ENCODE results near the gene TCN2. TPM values are rescaled to one million over a fixed set of nuclear protein-coding genes. Genes with fewer than 3 reads are reported as not detected.

Gene TCN2
- total RNA-seq, 1 experiment from 2014 or later: 2.2 TPM

- Histone ChIP-seq H4K20me1 (ENCODE audit: insufficient read depth) (no peaks in the 10 kb centered on the region), H3K4me1 (ENCODE audit: control insufficient read depth in 1 of 2, insufficient read depth in 2 of 2, low read length in 2 of 2) (peaks cover 0 to 2% of the 10 kb centered on the region in 2 experiments; a peak in 1 of 4 replicates), H2AFZ (ENCODE audit: low read depth, low read length, poor library complexity, severe bottlenecking) (no peak overlapping the region), H3K4me3 (replicated peaks in 1 of 2; ENCODE audit: low read depth in 1 of 2, low read length in 2 of 2) (no peak overlapping the region), H3K27me3 (ENCODE audit: insufficient read depth, low read length) (no peaks in the 10 kb centered on the region), H3K9me2 (ENCODE audit: insufficient read depth) (no peaks in the 10 kb centered on the region), H3K27ac (ENCODE audit: low read depth, low read length) (no peak overlapping the region), H3K9me3 (ENCODE audit: control insufficient read depth in 1 of 2, insufficient read depth in 1 of 2, low read depth in 1 of 2, low read length in 2 of 2) (no peaks in the 10 kb centered on the region), H3K79me2 (ENCODE audit: insufficient read depth, low read length) (no peaks in the 10 kb centered on the region), H3K9ac (ENCODE audit: low read length) (no peak overlapping the region), H3K36me3 (ENCODE audit: control insufficient read depth in 1 of 2, insufficient read depth in 2 of 2, low read length in 2 of 2) (no peaks in the 10 kb centered on the region), H3K4me2 (ENCODE audit: low read length) (no peak overlapping the region)
- TF ChIP-seq JUND (IDR thresholded peaks at IDR 0.05): no peak
- TF ChIP-seq ELF1 (IDR thresholded peaks at IDR 0.05; ENCODE audit: borderline replicate concordance, low read depth): no peak
- TF ChIP-seq SP1 (IDR thresholded peaks at IDR 0.05; ENCODE audit: low read depth): no peak
- no peak for TF ChIP-seq RAD21 (IDR thresholded peaks at IDR 0.05; ENCODE audit: low read depth)
- CTCF ChIA-PET: interaction anchor here (0.8 to 1.6 kb wide), 2 partner anchors 8 to 20 kb away, joined by 3 to 5 read pairs; no protein-coding TSS in a partner anchor
- ATAC-seq: no peak
- no peak for DNase-seq (ENCODE audit: low read depth, low spot score)
- POLR2A ChIA-PET: no interaction called here
- intact Hi-C loops (cut with micrococcal nuclease): no loop called here
- no TSS peak for BruUV-seq (replicated peaks)
- RAD21 ChIA-PET (ENCODE audit: low non-redundant PET in 1 of 2, low total read pairs in 2 of 2, uncharacterized antibody in 2 of 2, unreplicated experiment in 2 of 2): no interaction called here
Observed at GRCh38 chr22:30614879-30615278, 7.9 kb downstream of the TCN2 start.

GRCh38 chr22:30615543-30615954 is 8.6 kb downstream of the TCN2 start:
- no TSS peak for BruUV-seq (replicated peaks)
- Histone ChIP-seq H3K36me3 (ENCODE audit: control insufficient read depth in 1 of 2, insufficient read depth in 2 of 2, low read length in 2 of 2) (no peaks in the 10 kb centered on the region), H3K9me2 (ENCODE audit: insufficient read depth) (no peaks in the 10 kb centered on the region), H3K9ac (ENCODE audit: low read length) (no peak overlapping the region), H3K9me3 (ENCODE audit: control insufficient read depth in 1 of 2, insufficient read depth in 1 of 2, low read depth in 1 of 2, low read length in 2 of 2) (no peaks in the 10 kb centered on the region), H3K27ac (ENCODE audit: low read depth, low read length) (no peak overlapping the region), H3K4me3 (replicated peaks in 1 of 2; ENCODE audit: low read depth in 1 of 2, low read length in 2 of 2) (no peak overlapping the region), H2AFZ (ENCODE audit: low read depth, low read length, poor library complexity, severe bottlenecking) (no peak overlapping the region), H4K20me1 (ENCODE audit: insufficient read depth) (no peaks in the 10 kb centered on the region), H3K79me2 (ENCODE audit: insufficient read depth, low read length) (no peaks in the 10 kb centered on the region), H3K27me3 (ENCODE audit: insufficient read depth, low read length) (no peaks in the 10 kb centered on the region), H3K4me2 (ENCODE audit: low read length) (no peak overlapping the region), H3K4me1 (ENCODE audit: control insufficient read depth in 1 of 2, insufficient read depth in 2 of 2, low read length in 2 of 2) (no peaks in the 10 kb centered on the region)
- no peak for TF ChIP-seq SRF (IDR thresholded peaks at IDR 0.05; ENCODE audit: low read depth)
- no peak for TF ChIP-seq RAD21 (IDR thresholded peaks at IDR 0.05; ENCODE audit: low read depth)
- no peak for TF ChIP-seq ZNF274 (IDR thresholded peaks at IDR 0.05; ENCODE audit: low read depth, low read length)
- TF ChIP-seq JUND (IDR thresholded peaks at IDR 0.05): no peak
- no peak for TF ChIP-seq EZH2phosphoT487 (IDR thresholded peaks at IDR 0.05; ENCODE audit: borderline replicate concordance)
- TF ChIP-seq ZBTB33 (IDR thresholded peaks at IDR 0.05; ENCODE audit: extremely low read depth, insufficient replicate concordance, low read length): no peak
- no peak for TF ChIP-seq POLR2AphosphoS5 (IDR thresholded peaks at IDR 0.05; ENCODE audit: low read depth, low read length)
- TF ChIP-seq SIN3A (IDR thresholded peaks at IDR 0.05; ENCODE audit: low read depth): no peak
- ChIA-PET CTCF (no interaction called here), RAD21 (ENCODE audit: low non-redundant PET in 1 of 2, low total read pairs in 2 of 2, uncharacterized antibody in 2 of 2, unreplicated experiment in 2 of 2) (no interaction called here), POLR2A (no interaction called here)
- intact Hi-C loops (cut with micrococcal nuclease): no loop called here
- DNase-seq (ENCODE audit: low read depth, low spot score): no peak
- ATAC-seq: no peak

Data from HCT116 (cell line).